GM21423 (cell line): ENCODE measurements around the gene LILRB3.
A peak's percentile ranks its signal among the peaks of the same experiment; 100 is the strongest.
"Not testable (repeated sequence)": the region's sequence is repeated elsewhere in the genome, so short reads cannot be mapped to it uniquely, and the experiment has no call there.

ENCODE experiments used
- ATAC-seq: cut with Tn5 transposase; IDR thresholded peaks from one replicate; pipeline ENCODE4 v1.9.1; 2021; ENCODE audit warnings: mild to moderate bottlenecking, moderate library complexity; ENCODE audit not compliant: unreplicated experiment

LILRB3 gene

GRCh38 chr19:54211235-54211634 lies 11.6 kb downstream of the LILRB3 start:
- ATAC-seq: no peak

GRCh38 chr19:54209811-54210494 lies 12.9 kb downstream of the LILRB3 start:
- ATAC-seq: no peak

GRCh38 chr19:54209058-54209810 lies 13.6 kb downstream of the LILRB3 start:
- ATAC-seq: no peak

- ATAC-seq: no peak
Observed at GRCh38 chr19:54208784-54209057, 14.1 kb downstream of the LILRB3 start.

- ATAC-seq: peak; percentile 38
Observed at GRCh38 chr19:54207983-54208783, 14.6 kb downstream of the LILRB3 start.

- no peak for ATAC-seq
Observed at GRCh38 chr19:54207676-54207982, 15.2 kb downstream of the LILRB3 start.

GRCh38 chr19:54207193-54207592 lies 15.6 kb downstream of the LILRB3 start:
- not testable (repeated sequence) for ATAC-seq

- no peak for ATAC-seq
Observed at GRCh38 chr19:54206831-54207177, 16.0 kb downstream of the LILRB3 start.

- ATAC-seq: no peak
Observed at GRCh38 chr19:54206030-54206830, 16.6 kb downstream of the LILRB3 start.

GRCh38 chr19:54204767-54205468 lies 17.9 kb downstream of the LILRB3 start:
- ATAC-seq: no peak

GRCh38 chr19:54203151-54203611 lies 19.6 kb downstream of the LILRB3 start:
- no peak for ATAC-seq

- ATAC-seq: no peak
Observed at GRCh38 chr19:54201980-54202379, 20.8 kb downstream of the LILRB3 start.

- no peak for ATAC-seq
Observed at GRCh38 chr19:54201172-54201701, 21.6 kb downstream of the LILRB3 start.

GRCh38 chr19:54199401-54199800 lies 23.4 kb downstream of the LILRB3 start:
- no peak for ATAC-seq

- no peak for ATAC-seq
Observed at GRCh38 chr19:54197121-54197520, 25.7 kb downstream of the LILRB3 start.

- ATAC-seq: no peak
Observed at GRCh38 chr19:54196536-54196935, 26.3 kb downstream of the LILRB3 start.

GRCh38 chr19:54194463-54194862 lies 28.3 kb downstream of the LILRB3 start:
- not testable (repeated sequence) for ATAC-seq

- no peak for ATAC-seq
Observed at GRCh38 chr19:54193011-54193410, 29.8 kb downstream of the LILRB3 start.

- ATAC-seq: no peak
Observed at GRCh38 chr19:54191811-54192453, 30.9 kb downstream of the LILRB3 start.
